Prostate gland (tissue), 2 donors: ENCODE data around the gene ARL4A. TPM values are rescaled to one million over a fixed set of nuclear protein-coding genes. Genes with fewer than 3 reads are reported as not detected.

ENCODE experiments used
- DNase-seq: peaks from one replicate; pipeline ENCODE4 v3.0.0-alpha.2; 2019; ENCODE audit warnings: low spot score
- H3K27ac ChIP-seq, 2 donors: fragments of 200-600 bp; sonication (generic); 2 replicates each; pipeline ENCODE4 v1.5.1; 2017 to 2019
- H3K27me3 ChIP-seq: fragments of 200-600 bp; sonication (generic); replicated peaks from 2 replicates; pipeline ENCODE4 v1.5.1; 2019; ENCODE audit not compliant: insufficient read depth
- H3K36me3 ChIP-seq, 2 donors: fragments of 200-600 bp; sonication (generic); 1 replicate in 1 of 2; 2 replicates in 1 of 2; pipeline versions ENCODE4 v1.5.1 to v1.8.1; 2017 to 2019
- H3K4me1 ChIP-seq: fragments of 200-600 bp; sonication (generic); replicated peaks from 2 replicates; pipeline ENCODE4 v1.5.1; 2019
- H3K4me3 ChIP-seq, 2 donors: fragments of 200-600 bp; sonication (generic); 2 replicates each; pipeline ENCODE4 v1.5.1; 2017 to 2019
- H3K9me3 ChIP-seq: fragments of 200-600 bp; sonication (generic); 2 replicates; pipeline ENCODE4 v1.5.1; 2017
- POLR2A ChIP-seq: fragments of 450-650 bp; IDR thresholded peaks from one replicate; pipeline ENCODE4 v1.6.1; 2016; ENCODE audit warnings: antibody characterized with exemption, mild to moderate bottlenecking
- POLR2AphosphoS5 ChIP-seq: sonication (generic); formaldehyde crosslinking; IDR thresholded peaks from one replicate; pipeline ENCODE4 v1.6.1; 2017; ENCODE audit warnings: antibody characterized with exemption
- WGBS: methylation state at CpG from one replicate; pipeline ENCODE4 v1.1.5; 2018; 5-methylcytosine and 5-hydroxymethylcytosine counted together
- intact Hi-C: fragments of 100-400 bp; cut with DNase I; formaldehyde crosslinking; loops from one replicate; pipeline ENCODE4 v1.14.2; 2022
- total RNA-seq, 2 donors: library from RNA; depleted of rRNA; stranded (reverse); fragments of >200 nt; gene quantifications; one replicate each; pipeline ENCODE4 v1.1.0, GENCODE V29; 2016
- TF ChIP-seq, protein P1 (sequence below), 4 experiments: fragments of 200-600 bp in 2 of 4; fragments of 450-650 bp in 2 of 4; sonication (generic) in 2 of 4; IDR thresholded peaks; 1 replicate in 3 of 4; 2 replicates in 1 of 4; pipeline ENCODE4 v1.5.1; 2016 to 2019; ENCODE audit warnings: antibody characterized with exemption in 4 of 4, mild to moderate bottlenecking in 2 of 4, moderate library complexity in 2 of 4

ARL4A gene
- total RNA-seq, 2 donors from 2014 or later, result 34.3 to 37.3 TPM

DNA sequence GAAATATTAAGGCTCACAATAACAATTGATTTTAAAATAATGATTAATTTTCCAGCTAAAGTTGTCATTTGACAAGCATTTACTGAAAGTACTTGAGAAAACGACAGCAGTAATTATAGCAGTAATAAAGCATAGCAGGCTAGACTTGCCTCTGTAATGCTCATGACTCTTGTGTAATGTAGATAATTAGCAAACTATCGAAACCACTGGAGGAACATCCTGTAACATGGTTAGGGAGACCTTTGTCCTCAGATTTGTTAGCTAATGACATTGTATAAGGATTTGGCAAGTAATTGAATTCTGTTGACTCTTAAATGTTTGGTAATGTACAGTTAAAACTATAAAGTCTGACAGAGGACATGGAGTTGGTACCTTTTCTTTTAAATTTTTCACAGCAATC, 24.8 kb downstream of the ARL4A start:
- DNase-seq, result no peak
- intact Hi-C loops, result no loop called here
- TF ChIP-seq, protein P1, sequence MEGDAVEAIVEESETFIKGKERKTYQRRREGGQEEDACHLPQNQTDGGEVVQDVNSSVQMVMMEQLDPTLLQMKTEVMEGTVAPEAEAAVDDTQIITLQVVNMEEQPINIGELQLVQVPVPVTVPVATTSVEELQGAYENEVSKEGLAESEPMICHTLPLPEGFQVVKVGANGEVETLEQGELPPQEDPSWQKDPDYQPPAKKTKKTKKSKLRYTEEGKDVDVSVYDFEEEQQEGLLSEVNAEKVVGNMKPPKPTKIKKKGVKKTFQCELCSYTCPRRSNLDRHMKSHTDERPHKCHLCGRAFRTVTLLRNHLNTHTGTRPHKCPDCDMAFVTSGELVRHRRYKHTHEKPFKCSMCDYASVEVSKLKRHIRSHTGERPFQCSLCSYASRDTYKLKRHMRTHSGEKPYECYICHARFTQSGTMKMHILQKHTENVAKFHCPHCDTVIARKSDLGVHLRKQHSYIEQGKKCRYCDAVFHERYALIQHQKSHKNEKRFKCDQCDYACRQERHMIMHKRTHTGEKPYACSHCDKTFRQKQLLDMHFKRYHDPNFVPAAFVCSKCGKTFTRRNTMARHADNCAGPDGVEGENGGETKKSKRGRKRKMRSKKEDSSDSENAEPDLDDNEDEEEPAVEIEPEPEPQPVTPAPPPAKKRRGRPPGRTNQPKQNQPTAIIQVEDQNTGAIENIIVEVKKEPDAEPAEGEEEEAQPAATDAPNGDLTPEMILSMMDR (IDR thresholded peaks at IDR 0.05), result no peak
- no peak for TF ChIP-seq POLR2A
- TF ChIP-seq POLR2AphosphoS5, result no peak
- H3K4me1 ChIP-seq, result peaks cover 7% of the 10 kb centered on the region
- H3K4me3 ChIP-seq, result no peak overlapping the region
- H3K27me3 ChIP-seq, result no peaks in the 10 kb centered on the region
- H3K27ac ChIP-seq, result no peak overlapping the region
- WGBS, result 53% methylated on average over 2 of the region's 2 CpGs
- H3K9me3 ChIP-seq, result no peaks in the 10 kb centered on the region
- H3K36me3 ChIP-seq, result no peaks in the 10 kb centered on the region

DNA sequence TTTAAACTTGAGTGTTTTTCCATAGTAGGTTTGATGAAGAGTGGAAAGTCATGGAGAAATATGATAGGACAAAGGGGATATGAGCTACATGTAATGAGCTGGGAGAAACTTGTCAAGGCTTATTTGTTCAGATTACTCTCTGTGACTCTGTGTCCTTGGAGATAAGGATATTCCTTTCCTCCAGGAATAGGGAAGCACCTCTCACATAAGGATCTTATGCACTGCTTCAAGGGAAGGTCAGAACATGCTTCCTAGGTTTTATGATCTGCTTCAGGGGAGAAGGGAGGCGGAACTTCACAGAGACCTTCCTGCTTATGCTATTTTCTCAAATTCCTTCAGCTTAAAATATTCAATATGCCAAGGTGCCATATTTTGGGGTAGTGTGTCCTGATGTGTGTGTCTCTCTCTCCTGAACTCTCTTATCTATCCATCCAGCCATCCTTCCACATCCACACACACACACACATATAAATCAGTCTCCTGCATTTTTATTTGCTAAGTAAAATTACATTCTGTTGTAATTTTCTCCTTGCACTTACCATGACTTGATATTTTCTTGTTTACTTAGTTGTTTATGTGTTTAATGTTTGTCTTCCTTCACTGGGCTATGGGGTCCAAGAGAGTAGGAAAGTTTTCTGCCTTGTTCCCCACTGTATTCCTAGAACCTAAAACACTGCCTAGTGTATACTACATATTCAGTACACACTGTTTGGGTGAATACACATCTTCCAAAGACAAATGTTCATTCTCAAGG, 26.4 kb downstream of the ARL4A start:
- Histone ChIP-seq H3K27ac (no peak overlapping the region), H3K4me1 (peaks cover 7% of the 10 kb centered on the region), H3K27me3 (no peaks in the 10 kb centered on the region), H3K36me3 (no peaks in the 10 kb centered on the region), H3K4me3 (no peak overlapping the region), H3K9me3 (no peaks in the 10 kb centered on the region)
- TF ChIP-seq, protein P1 (IDR thresholded peaks at IDR 0.05), result no peak
- TF ChIP-seq POLR2AphosphoS5 (no peak), POLR2A (no peak)
- DNase-seq, result no peak
- WGBS, result 77% methylated on average over 1 of the region's 1 CpG
- intact Hi-C loops, result no loop called here

DNA sequence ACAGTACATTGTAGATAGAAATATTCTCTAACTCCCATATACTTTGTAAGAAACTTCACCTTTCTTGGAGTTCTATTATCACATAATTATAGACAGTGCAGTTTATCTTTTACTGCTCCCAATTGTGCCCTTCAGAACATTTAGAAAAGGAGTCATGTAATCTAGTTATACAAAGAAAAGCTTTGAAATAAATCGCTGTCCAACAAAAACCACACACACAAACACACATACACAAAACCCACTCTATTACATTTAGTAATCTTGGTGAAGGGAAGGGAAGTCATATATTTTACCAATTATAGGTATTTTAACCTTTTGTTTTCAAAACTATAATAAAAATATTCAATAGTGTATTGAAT, 26.9 kb downstream of the ARL4A start:
- H3K27me3 ChIP-seq, result no peaks in the 10 kb centered on the region
- H3K4me3 ChIP-seq, result no peak overlapping the region
- H3K9me3 ChIP-seq, result no peaks in the 10 kb centered on the region
- H3K36me3 ChIP-seq, result no peaks in the 10 kb centered on the region
- 78% methylated on average over 1 of the region's 1 CpG for WGBS
- TF ChIP-seq POLR2A (no peak), POLR2AphosphoS5 (no peak)
- TF ChIP-seq, protein P1 (IDR thresholded peaks at IDR 0.05), result no peak
- peak overlapping the region in 1 of 2 donors; percentile 81 for H3K27ac ChIP-seq
- intact Hi-C loops, result no loop called here
- DNase-seq, result no peak
- peaks cover 11% of the 10 kb centered on the region for H3K4me1 ChIP-seq

DNA sequence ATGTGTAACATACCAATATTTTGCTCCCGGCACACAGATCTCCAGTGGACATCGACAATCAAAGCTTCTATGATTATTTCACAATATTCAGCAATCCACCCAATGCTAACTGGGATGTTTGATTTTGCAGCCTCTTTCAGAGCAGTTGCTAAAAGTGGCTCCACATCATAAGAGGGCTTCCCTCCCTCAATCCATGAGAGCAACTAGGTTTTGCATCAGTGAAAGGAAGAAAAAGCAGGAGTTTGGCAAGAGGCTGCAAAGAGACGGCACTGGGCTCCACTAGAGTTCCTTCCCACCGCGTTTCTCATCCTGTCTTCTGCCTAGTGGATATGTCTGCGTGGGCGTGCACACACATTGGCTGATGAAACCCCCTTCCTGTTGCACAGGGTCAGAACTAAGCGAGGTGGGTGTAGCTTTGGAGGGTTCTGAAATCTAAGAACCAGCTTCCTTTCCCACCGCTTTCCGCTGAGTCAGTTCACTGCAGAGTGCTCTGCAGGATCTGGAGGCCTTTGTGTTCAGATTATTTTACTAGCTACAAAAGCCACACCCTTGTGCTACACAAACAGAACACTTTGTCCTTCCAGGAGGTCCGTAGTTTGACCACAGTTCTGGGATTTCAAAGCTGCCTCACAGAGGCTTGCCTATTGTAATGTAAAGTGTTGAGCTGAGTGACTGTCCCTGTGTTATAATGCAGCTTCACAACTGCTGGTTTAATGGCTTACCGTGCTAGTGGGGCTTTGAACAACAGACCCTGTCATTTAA, 28.1 kb downstream of the ARL4A start:
- TF ChIP-seq POLR2AphosphoS5, result peak; percentile 97
- TF ChIP-seq, protein P1 (IDR thresholded peaks at IDR 0.05), result no peak
- no peaks in the 10 kb centered on the region for H3K9me3 ChIP-seq
- H3K4me1 ChIP-seq, result peaks cover 11% of the 10 kb centered on the region
- intact Hi-C loops, result no loop called here
- 8% methylated on average over 12 of the region's 12 CpGs for WGBS
- peak; percentile 89 for DNase-seq
- peak overlapping the region; percentile 80 to 81 for H3K27ac ChIP-seq
- H3K27me3 ChIP-seq, result no peaks in the 10 kb centered on the region
- H3K36me3 ChIP-seq, result no peaks in the 10 kb centered on the region
- H3K4me3 ChIP-seq, result peak overlapping the region in 1 of 2 donors; percentile 23
